ENCODE results near the gene GNE.

DNA sequence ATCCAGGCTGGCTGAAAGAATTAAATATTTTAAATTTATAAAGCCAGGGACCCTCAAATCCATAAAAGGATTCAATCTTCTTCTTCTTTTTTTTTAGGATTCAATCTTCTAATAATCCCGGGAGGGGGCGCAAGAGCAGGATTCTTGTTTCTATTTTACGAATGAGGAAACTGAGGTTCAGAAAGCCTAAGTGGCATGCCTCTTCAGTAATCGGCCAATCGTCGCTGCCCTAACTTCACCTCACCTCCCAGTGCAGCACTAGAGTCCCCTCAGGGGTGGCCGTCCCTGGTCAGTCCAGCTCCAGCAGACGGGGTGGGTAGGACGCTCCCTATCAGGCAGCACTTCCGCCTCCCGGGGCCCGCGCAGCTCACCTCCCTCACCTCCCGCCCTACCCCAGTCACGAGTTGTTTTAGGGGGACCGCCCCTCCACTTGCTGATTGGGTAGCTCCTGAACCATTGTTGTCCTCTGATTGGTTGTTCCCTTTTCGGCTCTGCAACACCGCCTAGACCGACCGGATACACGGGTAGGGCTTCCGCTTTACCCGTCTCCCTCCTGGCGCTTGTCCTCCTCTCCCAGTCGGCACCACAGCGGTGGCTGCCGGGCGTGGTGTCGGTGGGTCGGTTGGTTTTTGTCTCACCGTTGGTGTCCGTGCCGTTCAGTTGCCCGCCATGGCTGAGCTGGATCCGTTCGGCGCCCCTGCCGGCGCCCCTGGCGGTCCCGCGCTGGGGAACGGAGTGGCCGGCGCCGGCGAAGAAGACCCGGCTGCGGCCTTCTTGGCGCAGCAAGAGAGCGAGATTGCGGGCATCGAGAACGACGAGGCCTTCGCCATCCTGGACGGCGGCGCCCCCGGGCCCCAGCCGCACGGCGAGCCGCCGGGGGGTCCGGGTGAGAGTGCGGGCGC, 67.6 kb downstream of the GNE start, which contains the start of gene CLTA:
- TF ChIP-seq POLR2AphosphoS5 (IDR thresholded peaks at IDR 0.05; ENCODE audit: low read length) (peak; percentile 99), BRCA1 (IDR thresholded peaks at IDR 0.05; ENCODE audit: low read depth, low read length) (no peak), POLR2A (IDR thresholded peaks at IDR 0.05; ENCODE audit: low read depth, low read length) (peak; percentile 100), SUZ12 (IDR thresholded peaks at IDR 0.05; ENCODE audit: unreplicated experiment) (no peak), TCF7 (IDR thresholded peaks at IDR 0.05; ENCODE audit: borderline replicate concordance) (no peak), YY1 (IDR thresholded peaks at IDR 0.05; ENCODE audit: low read depth, low read length) (peak; percentile 76), CBFB (IDR thresholded peaks at IDR 0.05; ENCODE audit: low read depth) (peak; percentile 69; the same call in 1 of the 2 replicates), JUND (IDR thresholded peaks at IDR 0.05; ENCODE audit: low read depth, low read length) (no peak), BHLHE40 (IDR thresholded peaks at IDR 0.05; ENCODE audit: borderline replicate concordance in 1 of 2, low read depth in 2 of 2, low read length in 1 of 2) (peak; percentile 83 to 89)
- TF ChIP-seq, protein P1, sequence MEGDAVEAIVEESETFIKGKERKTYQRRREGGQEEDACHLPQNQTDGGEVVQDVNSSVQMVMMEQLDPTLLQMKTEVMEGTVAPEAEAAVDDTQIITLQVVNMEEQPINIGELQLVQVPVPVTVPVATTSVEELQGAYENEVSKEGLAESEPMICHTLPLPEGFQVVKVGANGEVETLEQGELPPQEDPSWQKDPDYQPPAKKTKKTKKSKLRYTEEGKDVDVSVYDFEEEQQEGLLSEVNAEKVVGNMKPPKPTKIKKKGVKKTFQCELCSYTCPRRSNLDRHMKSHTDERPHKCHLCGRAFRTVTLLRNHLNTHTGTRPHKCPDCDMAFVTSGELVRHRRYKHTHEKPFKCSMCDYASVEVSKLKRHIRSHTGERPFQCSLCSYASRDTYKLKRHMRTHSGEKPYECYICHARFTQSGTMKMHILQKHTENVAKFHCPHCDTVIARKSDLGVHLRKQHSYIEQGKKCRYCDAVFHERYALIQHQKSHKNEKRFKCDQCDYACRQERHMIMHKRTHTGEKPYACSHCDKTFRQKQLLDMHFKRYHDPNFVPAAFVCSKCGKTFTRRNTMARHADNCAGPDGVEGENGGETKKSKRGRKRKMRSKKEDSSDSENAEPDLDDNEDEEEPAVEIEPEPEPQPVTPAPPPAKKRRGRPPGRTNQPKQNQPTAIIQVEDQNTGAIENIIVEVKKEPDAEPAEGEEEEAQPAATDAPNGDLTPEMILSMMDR (IDR thresholded peaks at IDR 0.05 in 2 of 3, conservative IDR thresholded peaks at IDR 0.05 in 1 of 3; ENCODE audit: control insufficient read depth in 2 of 3, extremely low read depth in 1 of 3, insufficient read depth in 1 of 3, low read depth in 3 of 3, low read length in 3 of 3), result peak; percentile 43 to 49 (median 46); a peak in 5 of 6 replicates

Measured in GM12878 (cell line).